Measurements from ENCODE around the gene CFAP300.

DNA sequence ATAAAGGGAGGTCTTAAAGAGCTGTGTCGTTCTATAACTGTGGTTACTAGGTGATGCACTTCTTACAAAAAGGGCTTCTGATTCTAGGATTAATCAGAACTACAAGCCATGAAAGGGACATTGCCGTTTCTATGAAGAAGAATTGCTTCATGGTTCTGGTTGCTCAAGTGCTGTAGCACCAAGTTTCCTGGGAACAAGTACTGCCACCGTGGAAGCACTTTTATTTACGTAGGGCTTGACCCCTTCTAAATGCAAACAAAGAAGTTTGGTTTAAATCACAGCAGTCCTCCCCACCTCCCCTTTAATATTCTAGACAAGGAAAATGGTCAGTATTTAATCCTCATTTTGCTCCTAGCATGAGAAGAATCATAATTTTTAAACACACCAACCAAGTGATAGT is 72.8 kb downstream of the CFAP300 start:
- TF ChIP-seq, protein P1, sequence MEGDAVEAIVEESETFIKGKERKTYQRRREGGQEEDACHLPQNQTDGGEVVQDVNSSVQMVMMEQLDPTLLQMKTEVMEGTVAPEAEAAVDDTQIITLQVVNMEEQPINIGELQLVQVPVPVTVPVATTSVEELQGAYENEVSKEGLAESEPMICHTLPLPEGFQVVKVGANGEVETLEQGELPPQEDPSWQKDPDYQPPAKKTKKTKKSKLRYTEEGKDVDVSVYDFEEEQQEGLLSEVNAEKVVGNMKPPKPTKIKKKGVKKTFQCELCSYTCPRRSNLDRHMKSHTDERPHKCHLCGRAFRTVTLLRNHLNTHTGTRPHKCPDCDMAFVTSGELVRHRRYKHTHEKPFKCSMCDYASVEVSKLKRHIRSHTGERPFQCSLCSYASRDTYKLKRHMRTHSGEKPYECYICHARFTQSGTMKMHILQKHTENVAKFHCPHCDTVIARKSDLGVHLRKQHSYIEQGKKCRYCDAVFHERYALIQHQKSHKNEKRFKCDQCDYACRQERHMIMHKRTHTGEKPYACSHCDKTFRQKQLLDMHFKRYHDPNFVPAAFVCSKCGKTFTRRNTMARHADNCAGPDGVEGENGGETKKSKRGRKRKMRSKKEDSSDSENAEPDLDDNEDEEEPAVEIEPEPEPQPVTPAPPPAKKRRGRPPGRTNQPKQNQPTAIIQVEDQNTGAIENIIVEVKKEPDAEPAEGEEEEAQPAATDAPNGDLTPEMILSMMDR (IDR thresholded peaks at IDR 0.05; ENCODE audit: low read depth, low read length): no peak
- no peak for TF ChIP-seq EZH2phosphoT487 (IDR thresholded peaks at IDR 0.05; ENCODE audit: low read depth)
